ENCODE measurements around the gene DNAAF3.

DNA sequence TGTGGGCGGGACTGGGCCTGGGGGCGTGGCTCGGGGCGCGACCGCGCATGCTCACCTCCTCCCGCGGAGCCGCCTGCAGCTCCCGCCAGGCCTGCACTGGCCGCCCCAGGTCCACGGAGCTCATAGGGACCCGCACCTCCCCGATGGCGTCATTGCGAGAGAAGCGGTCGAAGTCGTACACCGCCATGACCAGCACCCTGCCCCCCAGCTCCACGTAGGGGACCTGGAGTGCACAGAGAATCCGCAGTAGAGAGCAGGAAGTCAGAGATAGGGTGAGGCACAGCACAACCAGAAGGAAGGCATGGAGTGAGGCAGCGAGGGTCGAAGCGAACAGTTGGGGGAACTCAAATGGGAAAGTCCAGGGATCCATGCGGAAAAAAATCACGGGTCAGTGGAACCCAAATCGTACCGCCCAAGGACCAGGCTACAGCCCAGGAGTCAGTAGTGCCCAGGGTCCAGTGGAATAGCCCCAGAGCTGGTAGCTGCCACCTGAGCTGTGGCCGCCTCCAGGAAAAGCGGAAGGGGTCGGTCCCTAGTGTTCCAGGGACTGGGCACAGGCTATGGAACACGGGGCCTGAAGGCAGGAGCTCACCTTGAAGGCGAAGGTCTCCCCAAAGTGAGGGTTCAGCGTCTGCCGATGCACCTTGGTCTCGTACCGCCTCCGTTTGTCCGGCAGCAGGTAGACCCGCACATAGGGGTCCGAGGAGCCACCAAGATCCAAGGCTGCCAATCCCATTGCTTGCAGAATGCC lies 8.9 kb upstream of the DNAAF3 start:
- TF ChIP-seq YY1 (tag by site-specific recombination; IDR thresholded peaks at IDR 0.05) = no peak
- TF ChIP-seq, protein P1, sequence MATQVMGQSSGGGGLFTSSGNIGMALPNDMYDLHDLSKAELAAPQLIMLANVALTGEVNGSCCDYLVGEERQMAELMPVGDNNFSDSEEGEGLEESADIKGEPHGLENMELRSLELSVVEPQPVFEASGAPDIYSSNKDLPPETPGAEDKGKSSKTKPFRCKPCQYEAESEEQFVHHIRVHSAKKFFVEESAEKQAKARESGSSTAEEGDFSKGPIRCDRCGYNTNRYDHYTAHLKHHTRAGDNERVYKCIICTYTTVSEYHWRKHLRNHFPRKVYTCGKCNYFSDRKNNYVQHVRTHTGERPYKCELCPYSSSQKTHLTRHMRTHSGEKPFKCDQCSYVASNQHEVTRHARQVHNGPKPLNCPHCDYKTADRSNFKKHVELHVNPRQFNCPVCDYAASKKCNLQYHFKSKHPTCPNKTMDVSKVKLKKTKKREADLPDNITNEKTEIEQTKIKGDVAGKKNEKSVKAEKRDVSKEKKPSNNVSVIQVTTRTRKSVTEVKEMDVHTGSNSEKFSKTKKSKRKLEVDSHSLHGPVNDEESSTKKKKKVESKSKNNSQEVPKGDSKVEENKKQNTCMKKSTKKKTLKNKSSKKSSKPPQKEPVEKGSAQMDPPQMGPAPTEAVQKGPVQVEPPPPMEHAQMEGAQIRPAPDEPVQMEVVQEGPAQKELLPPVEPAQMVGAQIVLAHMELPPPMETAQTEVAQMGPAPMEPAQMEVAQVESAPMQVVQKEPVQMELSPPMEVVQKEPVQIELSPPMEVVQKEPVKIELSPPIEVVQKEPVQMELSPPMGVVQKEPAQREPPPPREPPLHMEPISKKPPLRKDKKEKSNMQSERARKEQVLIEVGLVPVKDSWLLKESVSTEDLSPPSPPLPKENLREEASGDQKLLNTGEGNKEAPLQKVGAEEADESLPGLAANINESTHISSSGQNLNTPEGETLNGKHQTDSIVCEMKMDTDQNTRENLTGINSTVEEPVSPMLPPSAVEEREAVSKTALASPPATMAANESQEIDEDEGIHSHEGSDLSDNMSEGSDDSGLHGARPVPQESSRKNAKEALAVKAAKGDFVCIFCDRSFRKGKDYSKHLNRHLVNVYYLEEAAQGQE (tag by site-specific recombination; IDR thresholded peaks at IDR 0.05) = no peak
- no peak for TF ChIP-seq ZFP37 (tag by site-specific recombination; IDR thresholded peaks at IDR 0.05)

Measured in HEK293 (cell line).